Activated naive CD4-positive, alpha-beta T cell treated with anti-CD3 and anti-CD28 coated beads, Interleukin-2, amount 50 U/mL, for 72 hours (primary cell): ENCODE data around the gene BUB1B. TPM values are rescaled to one million over a fixed set of nuclear protein-coding genes. Genes with fewer than 3 reads are reported as not detected.

Source experiments
- ATAC-seq, 2 donors: fragments of 150-1000 bp; cut with Tn5 transposase; 2 replicates each; pipeline ENCODE4 v1.10.0; 2021; ENCODE audit warnings: mild to moderate bottlenecking in 2 of 2, moderate library complexity in 2 of 2
- DNase-seq, 2 donors: peaks; one replicate each; pipeline ENCODE4 v3.0.0; 2021 to 2022; ENCODE audit warnings: low spot score in 2 of 2
- H3K27ac Mint-ChIP-seq, 2 donors: one replicate each; pipeline ENCODE4 v1.8.0; 2022; ENCODE audit warnings: mild to moderate bottlenecking in 2 of 2, mixed read lengths in 2 of 2
- H3K36me3 Mint-ChIP-seq, 2 donors: one replicate each; pipeline ENCODE4 v1.8.0; 2022; ENCODE audit warnings: mixed read lengths in 2 of 2
- H3K9me3 Mint-ChIP-seq, 2 donors: one replicate each; pipeline ENCODE4 v1.8.0; 2022; ENCODE audit warnings: mixed read lengths in 2 of 2
- total RNA-seq, 2 donors: library from RNA; stranded (reverse); gene quantifications; one replicate each; pipeline ENCODE4 v1.2.3, GENCODE V29; 2022

The BUB1B gene
- total RNA-seq, 2 donors from 2014 or later = 98.9 to 141 TPM

DNA sequence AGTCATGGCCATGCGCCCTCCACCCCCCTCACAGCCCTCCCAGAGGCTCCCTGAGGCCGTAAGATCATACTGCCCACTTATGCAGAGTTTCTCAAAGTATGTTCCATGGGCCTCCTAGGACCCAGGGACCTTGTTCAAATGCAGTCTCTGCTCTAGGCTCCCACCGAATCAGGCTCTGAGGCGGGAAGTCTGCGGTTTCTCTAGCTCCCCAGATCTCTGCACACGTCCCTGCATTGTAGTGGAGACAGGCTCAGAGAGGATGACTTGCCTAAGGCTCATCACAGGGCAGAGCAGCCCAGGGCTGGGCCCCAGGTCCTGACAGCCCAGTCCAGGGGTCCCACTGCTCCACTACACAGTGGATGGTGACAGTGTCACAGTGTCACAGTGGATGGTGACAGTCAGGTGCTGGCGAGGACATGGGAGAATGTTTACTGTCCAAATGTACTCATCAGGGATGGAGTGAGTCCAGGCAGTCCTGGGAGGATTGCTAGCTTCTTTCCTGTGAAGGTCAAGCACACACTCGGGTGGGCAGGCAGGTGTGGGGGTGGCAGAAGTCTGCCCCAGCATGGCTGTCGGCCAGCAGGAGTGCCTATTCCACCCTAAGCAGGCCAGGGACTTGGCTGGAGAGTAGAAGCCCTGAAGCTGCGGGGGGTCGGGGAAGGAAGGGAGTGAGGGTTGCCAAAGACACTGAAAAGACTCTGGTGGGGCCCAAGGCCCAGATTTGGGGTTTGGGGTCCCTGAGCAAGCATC lies 109.6 kb downstream of the BUB1B start:
- Mint-ChIP-seq H3K9me3 (no peaks in the 10 kb centered on the region), H3K27ac (peak overlapping the region in 1 of 2 donors; percentile 68), H3K36me3 (no peaks in the 10 kb centered on the region)
- ATAC-seq = no peak
- no peak for DNase-seq

Other genes starting within 250 kb of the BUB1B start
- under 1 TPM; 0.41 to 0.47 TPM for gene GPR176, start 240.8 kb upstream of the BUB1B start, total RNA-seq
- gene EIF2AK4, start 227.0 kb upstream of the BUB1B start, total RNA-seq = 10 to 100 TPM; 32.1 to 39.0 TPM
- gene SRP14, start 121.9 kb upstream of the BUB1B start, total RNA-seq = 100 to 1,000 TPM; 146 to 182 TPM
- gene BMF, start 52.2 kb upstream of the BUB1B start, total RNA-seq = 10 to 100 TPM; 10.8 to 11.6 TPM
- gene PAK6, start 78.0 kb downstream of the BUB1B start, total RNA-seq = under 1 TPM; 0.29 to 0.30 TPM
- gene ANKRD63, start 122.0 kb downstream of the BUB1B start, total RNA-seq = not detected
- 10 to 100 TPM; 63.5 to 91.5 TPM for gene PLCB2, start 146.9 kb downstream of the BUB1B start, total RNA-seq
- gene INAFM2, start 162.6 kb downstream of the BUB1B start, total RNA-seq = 10 to 100 TPM in 1 of 2 donors, 1 to 10 TPM in 1; 5.8 to 14.2 TPM
- gene CCDC9B, start 179.9 kb downstream of the BUB1B start, total RNA-seq = 1 to 10 TPM; 1.6 to 2.8 TPM
- gene PHGR1, start 190.0 kb downstream of the BUB1B start, total RNA-seq = not detected
- gene DISP2, start 197.2 kb downstream of the BUB1B start, total RNA-seq = under 1 TPM; 0.06 to 0.50 TPM
- gene KNSTRN, start 221.7 kb downstream of the BUB1B start, total RNA-seq = 10 to 100 TPM; 48.6 to 96.4 TPM
- 10 to 100 TPM; 45.2 to 66.9 TPM for gene IVD, start 244.7 kb downstream of the BUB1B start, total RNA-seq